BLaER1 (cell line): ENCODE data around the gene BLOC1S1.
A peak's percentile ranks its signal among the peaks of the same experiment; 100 is the strongest.

ENCODE experiments used
- H3K27ac ChIP-seq: shearing (Covaris generic); formaldehyde crosslinking; 2 replicates; pipeline ENCODE4 v1.8.1; 2022
- H3K27me3 ChIP-seq: shearing (Covaris generic); formaldehyde crosslinking; 2 replicates; pipeline ENCODE4 v1.8.1; 2022
- H3K36me3 ChIP-seq: shearing (Covaris generic); formaldehyde crosslinking; 2 replicates; pipeline ENCODE4 v1.8.1; 2022
- H3K4me1 ChIP-seq: shearing (Covaris generic); formaldehyde crosslinking; 2 replicates; pipeline ENCODE4 v1.8.1; 2022
- H3K4me2 ChIP-seq: shearing (Covaris generic); formaldehyde crosslinking; 2 replicates; pipeline ENCODE4 v1.8.1; 2022
- H3K4me3 ChIP-seq: shearing (Covaris generic); formaldehyde crosslinking; 2 replicates; pipeline ENCODE4 v1.8.1; 2022
- H3K9ac ChIP-seq: shearing (Covaris generic); formaldehyde crosslinking; 2 replicates; pipeline ENCODE4 v1.8.1; 2022
- H3K9me3 ChIP-seq: shearing (Covaris generic); formaldehyde crosslinking; 2 replicates; pipeline ENCODE4 v1.8.1; 2022
- H4K20me1 ChIP-seq: shearing (Covaris generic); formaldehyde crosslinking; 2 replicates; pipeline ENCODE4 v1.8.1; 2022
- Cebpa-rat ChIP-seq: shearing (Covaris generic); IDR thresholded peaks from 2 replicates; pipeline ENCODE4 v1.8.1; 2022

The BLOC1S1 gene

DNA sequence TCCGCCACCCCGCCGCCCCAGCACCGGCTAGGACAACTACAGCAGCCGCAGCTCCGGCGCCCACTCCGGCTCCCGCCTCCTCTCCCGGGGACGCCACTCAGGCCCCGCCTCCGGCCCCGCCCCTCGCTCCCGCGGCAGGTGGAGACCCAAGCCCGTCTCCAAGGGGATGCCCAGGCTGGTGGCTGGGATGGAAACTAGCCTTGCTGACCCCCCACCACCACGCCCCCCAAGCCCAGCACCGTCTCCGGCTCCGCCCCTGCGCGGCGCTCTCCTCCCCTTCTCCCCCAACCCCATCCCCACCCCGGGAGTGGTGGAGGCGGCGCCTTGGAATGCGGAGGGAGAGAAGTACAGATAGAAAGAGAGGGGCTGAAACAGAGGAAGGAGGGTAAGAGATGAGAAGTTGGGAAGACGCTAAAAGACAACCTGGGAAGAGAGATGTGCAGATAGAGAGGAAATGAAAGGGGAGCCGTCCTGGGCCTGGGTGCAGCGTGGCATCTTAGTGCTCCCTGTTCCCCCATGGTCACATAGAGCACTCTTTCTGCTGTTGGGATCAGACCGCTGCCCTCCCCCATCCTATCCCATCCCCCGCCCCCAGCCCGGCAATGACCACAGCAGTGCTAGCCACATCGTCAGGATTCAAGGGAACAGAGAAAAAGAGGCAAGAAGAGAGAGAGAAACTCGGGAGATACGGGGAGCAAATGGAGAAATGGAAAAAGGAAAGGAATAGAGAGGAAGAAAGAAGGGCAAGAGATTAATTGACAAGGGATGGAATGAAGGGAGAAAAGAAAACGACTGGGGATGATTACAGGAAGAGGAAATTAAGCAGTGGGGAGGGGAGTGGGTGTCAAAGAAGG, 7.8 kb upstream of the BLOC1S1 start, which contains the start of gene ITGA7:
ITGA7 (minus strand) TSS at position 64 of the 854 bp plus-strand sequence. CDS start 222 bp downstream, outside the sequence.
- no peaks in the 10 kb centered on the region for H4K20me1 ChIP-seq
- peak within 1 kb of the TSS; percentile 97 for H3K4me2 ChIP-seq
- H3K9me3 ChIP-seq = no peaks in the 10 kb centered on the region
- no peak for TF ChIP-seq Cebpa-rat
- H3K27me3 ChIP-seq = peaks cover 23% of the 10 kb centered on the region
- H3K4me3 ChIP-seq = peak within 1 kb of the TSS; percentile 67
- H3K9ac ChIP-seq = no peak within 1 kb of the TSS; the same call in 1 of the 2 replicates
- H3K36me3 ChIP-seq = no peaks in the 10 kb centered on the region
- H3K4me1 ChIP-seq = peaks cover 37% of the 10 kb centered on the region
- no peak within 1 kb of the TSS for H3K27ac ChIP-seq

DNA sequence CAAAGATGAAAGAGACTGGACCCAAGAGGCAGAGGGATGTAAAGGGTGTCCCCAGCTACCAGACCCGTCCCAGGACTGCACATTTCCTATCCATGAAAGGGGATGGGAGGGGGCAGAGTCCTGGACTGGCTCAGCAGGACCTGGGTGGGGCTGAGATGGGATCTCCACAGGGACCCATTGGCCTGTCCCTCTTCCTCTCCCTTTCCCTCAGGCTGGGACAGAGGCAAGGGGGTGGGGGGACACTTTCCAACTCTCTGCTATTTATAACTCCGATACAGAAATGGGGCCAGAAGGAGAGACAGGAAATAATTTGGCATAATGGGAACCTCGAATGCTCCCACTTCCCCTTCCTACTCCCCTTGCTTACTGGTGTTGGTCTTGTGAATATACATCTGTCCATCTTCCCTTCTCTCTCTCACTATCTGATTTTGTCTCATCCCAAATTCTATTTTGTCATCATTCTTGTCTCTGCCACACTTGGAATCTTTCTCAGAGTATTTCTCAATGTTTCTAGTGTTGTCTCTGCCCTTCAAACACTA, 7.1 kb upstream of the BLOC1S1 start:
- Histone ChIP-seq H3K9me3 (no peaks in the 10 kb centered on the region), H3K27ac (no peak overlapping the region), H3K27me3 (peaks cover 23% of the 10 kb centered on the region), H4K20me1 (no peaks in the 10 kb centered on the region), H3K4me1 (peaks cover 37% of the 10 kb centered on the region), H3K4me2 (peak overlapping the region; percentile 97), H3K36me3 (no peaks in the 10 kb centered on the region), H3K4me3 (no peak overlapping the region; the same call in 1 of the 2 replicates), H3K9ac (no peak overlapping the region)
- TF ChIP-seq Cebpa-rat = no peak

DNA sequence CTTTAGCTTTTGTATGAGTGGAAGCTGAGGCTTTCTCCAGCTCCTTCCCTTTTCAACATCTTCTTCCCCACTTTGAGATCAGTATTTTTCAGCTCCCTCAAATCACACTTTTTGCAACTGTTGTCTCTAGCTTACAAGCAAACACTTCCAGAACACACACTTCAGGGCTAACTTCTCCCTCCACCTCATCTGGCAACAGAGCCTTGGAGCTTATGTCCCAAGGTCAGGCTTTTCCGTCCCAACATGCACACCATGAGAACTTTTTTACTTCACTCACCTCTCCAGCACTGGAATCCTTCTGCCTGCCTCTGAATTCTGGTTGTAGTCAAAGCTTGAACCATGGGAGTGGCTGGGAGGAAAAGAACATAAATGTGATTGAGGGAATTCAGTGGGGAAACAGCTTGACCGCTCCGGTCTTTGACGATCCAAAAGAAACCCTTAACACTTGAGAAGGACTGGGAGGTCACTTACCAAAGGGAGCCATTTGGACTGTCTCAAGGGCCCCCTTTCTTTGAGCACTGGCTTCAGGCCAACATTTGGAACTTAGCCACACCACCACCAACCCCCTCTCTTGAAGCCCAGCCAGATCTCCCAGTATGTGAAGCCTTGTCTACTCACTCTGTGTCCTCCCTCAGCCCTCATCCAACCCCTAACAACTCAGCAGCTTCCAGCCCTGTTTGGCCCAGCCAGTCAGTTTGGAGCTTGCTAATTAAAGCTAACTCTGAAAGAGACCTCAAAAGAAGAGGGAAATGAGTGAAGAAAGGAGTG, 3.9 kb upstream of the BLOC1S1 start:
- H3K9ac ChIP-seq = no peak overlapping the region
- TF ChIP-seq Cebpa-rat = no peak
- no peak overlapping the region for H3K27ac ChIP-seq
- no peaks in the 10 kb centered on the region for H4K20me1 ChIP-seq
- H3K4me1 ChIP-seq = peaks cover 40% of the 10 kb centered on the region
- no peak overlapping the region for H3K4me3 ChIP-seq
- H3K4me2 ChIP-seq = no peak overlapping the region
- H3K9me3 ChIP-seq = no peaks in the 10 kb centered on the region
- H3K27me3 ChIP-seq = peaks cover 16% of the 10 kb centered on the region
- H3K36me3 ChIP-seq = no peaks in the 10 kb centered on the region

DNA sequence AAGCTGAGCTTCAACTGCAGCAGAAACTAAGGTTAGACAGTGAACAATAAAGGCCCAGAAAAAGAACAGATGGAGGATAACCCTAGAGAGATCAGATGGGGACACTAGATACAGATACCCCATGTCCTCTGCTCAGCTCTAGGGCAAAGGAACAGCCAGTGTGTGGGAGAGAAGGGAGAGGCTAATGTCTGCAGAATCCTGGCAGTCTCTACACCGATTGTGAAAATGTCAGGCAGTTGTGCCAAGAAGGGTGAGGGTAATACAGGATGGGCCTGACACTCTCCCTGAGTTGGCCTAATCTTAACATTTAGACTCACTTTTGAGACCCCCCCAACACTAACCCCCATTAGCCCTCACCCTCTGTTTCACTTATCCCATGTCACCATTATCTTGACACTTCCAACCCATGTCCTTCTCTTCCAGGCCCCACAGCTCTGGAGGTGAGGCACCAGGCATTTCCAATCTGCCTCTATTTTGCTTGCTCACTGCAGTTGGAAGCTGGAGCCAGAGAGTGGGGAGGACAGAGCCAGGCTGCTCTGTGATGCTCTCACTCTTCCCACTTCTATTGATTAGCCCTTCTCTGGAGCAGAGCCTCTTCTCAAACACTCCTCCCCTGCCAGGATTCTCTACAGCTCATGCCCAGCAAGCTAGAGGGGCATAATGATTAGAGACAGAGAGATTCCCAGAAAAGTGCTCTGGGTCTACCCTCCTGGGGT, 3.0 kb upstream of the BLOC1S1 start:
- Histone ChIP-seq H3K9me3 (no peaks in the 10 kb centered on the region), H3K9ac (no peak overlapping the region), H3K27me3 (peaks cover 10% of the 10 kb centered on the region; the same call in 1 of the 2 replicates), H3K4me2 (no peak overlapping the region), H3K4me3 (no peak overlapping the region), H3K27ac (no peak overlapping the region), H3K4me1 (peaks cover 43% of the 10 kb centered on the region), H3K36me3 (no peaks in the 10 kb centered on the region), H4K20me1 (no peaks in the 10 kb centered on the region)
- no peak for TF ChIP-seq Cebpa-rat

GRCh38 chr12:55713721-55714120, 2.1 kb upstream of the BLOC1S1 start:
- Histone ChIP-seq H3K4me3 (no peak overlapping the region), H3K27ac (no peak overlapping the region), H3K27me3 (peaks cover 5% of the 10 kb centered on the region; the same call in 1 of the 2 replicates), H3K9me3 (no peaks in the 10 kb centered on the region), H3K4me1 (peaks cover 44% of the 10 kb centered on the region), H3K9ac (no peak overlapping the region), H3K4me2 (no peak overlapping the region), H4K20me1 (no peaks in the 10 kb centered on the region), H3K36me3 (0 out of 2 replicates have a peak, but pooled peaks cover under 1% of the 10 kb centered on the region)
- no peak for TF ChIP-seq Cebpa-rat

DNA sequence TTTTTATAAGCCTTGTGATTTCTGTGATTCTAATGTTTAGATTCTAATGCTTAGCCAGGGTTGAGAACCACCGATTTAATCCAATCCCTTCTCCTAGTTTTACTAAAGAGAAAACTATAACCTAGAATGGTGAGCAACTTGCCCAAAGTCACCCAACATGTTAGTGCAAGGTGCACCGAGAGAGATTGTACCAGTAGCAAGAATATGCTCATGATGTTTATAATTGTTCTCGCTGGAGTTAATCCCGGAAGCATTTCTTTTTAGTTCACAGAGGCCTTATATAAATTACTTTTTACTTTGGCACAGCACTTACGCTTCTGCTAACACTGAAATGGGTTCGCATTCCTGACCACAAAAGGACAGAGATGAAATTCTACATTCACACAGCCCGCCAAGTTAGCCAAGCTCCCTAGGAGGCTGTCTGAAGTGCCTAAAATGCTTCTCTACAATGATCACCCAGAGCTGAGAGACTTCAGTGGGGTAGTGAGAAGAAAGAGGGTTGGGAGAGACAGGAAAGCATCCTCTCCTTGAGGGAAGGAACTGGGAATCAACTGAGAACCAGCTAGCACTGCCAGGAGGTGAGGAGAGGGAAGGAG, 579 bp upstream of the BLOC1S1 start:
- Histone ChIP-seq H3K27me3 (no peaks in the 10 kb centered on the region), H3K27ac (peak overlapping the region; percentile 29; the same call in 1 of the 2 replicates), H3K4me1 (peaks cover 48% of the 10 kb centered on the region), H3K4me3 (peak overlapping the region; percentile 82), H3K9me3 (no peaks in the 10 kb centered on the region), H3K36me3 (peaks cover 11% of the 10 kb centered on the region; the same call in 1 of the 2 replicates), H3K4me2 (peak overlapping the region; percentile 93), H3K9ac (peak overlapping the region; percentile 82; the same call in 1 of the 2 replicates), H4K20me1 (no peaks in the 10 kb centered on the region)
- no peak for TF ChIP-seq Cebpa-rat

DNA sequence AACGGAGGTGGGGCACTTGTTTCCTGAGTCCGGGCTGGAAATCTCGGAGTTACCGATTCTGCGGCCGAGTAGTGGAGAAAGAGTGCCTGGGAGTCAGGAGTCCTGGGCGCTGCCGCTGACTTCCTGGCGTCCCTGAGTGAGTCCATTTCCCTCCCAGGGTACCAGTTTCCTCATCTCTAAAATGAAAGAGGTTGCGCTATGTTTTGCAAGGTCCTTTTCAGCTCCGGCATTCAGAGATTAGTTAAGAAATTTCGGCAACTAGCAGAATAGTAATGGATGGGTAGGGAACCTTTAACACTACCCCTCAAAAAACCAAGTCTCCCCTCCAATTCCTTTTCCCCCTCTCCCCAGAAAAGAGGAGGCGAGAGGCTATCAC, 724 bp downstream of the BLOC1S1 start:
- no peak for TF ChIP-seq Cebpa-rat
- H3K4me1 ChIP-seq = peaks cover 61% of the 10 kb centered on the region
- H3K9ac ChIP-seq = peak overlapping the region; percentile 82
- H3K36me3 ChIP-seq = peaks cover 17% of the 10 kb centered on the region; the same call in 1 of the 2 replicates
- peak overlapping the region; percentile 93 for H3K4me2 ChIP-seq
- no peaks in the 10 kb centered on the region for H3K9me3 ChIP-seq
- H3K4me3 ChIP-seq = peak overlapping the region; percentile 82
- H3K27me3 ChIP-seq = no peaks in the 10 kb centered on the region
- H3K27ac ChIP-seq = peak overlapping the region; percentile 85
- H4K20me1 ChIP-seq = no peaks in the 10 kb centered on the region

- H3K36me3 ChIP-seq = peaks cover 21% of the 10 kb centered on the region; the same call in 1 of the 2 replicates
- no peak for TF ChIP-seq Cebpa-rat
- no peaks in the 10 kb centered on the region for H4K20me1 ChIP-seq
- H3K9me3 ChIP-seq = no peaks in the 10 kb centered on the region
- H3K4me3 ChIP-seq = peak overlapping the region; percentile 82
- H3K27me3 ChIP-seq = no peaks in the 10 kb centered on the region
- peak overlapping the region; percentile 93 for H3K4me2 ChIP-seq
- peaks cover 68% of the 10 kb centered on the region for H3K4me1 ChIP-seq
- peak overlapping the region; percentile 82 for H3K9ac ChIP-seq
- H3K27ac ChIP-seq = peak overlapping the region; percentile 85; the same call in 1 of the 2 replicates
These were observed 1.5 kb downstream of the BLOC1S1 start for GRCh38 chr12:55717011-55718007.
